Measurements from ENCODE around the gene CTCF.

Gene CTCF

GRCh38 chr16:67548265-67549126, 13.8 kb upstream of the CTCF start:
- no peak for DNase-seq (ENCODE audit: low read depth in 2 of 2)

- no peak for DNase-seq (ENCODE audit: low read depth in 2 of 2)
Observed at GRCh38 chr16:67549240-67549639, 13.1 kb upstream of the CTCF start.

- DNase-seq (ENCODE audit: low read depth in 2 of 2): no peak
Observed at GRCh38 chr16:67549936-67550335, 12.4 kb upstream of the CTCF start.

- no peak for DNase-seq (ENCODE audit: low read depth in 2 of 2)
Observed at GRCh38 chr16:67551091-67551490, 11.2 kb upstream of the CTCF start.

GRCh38 chr16:67551972-67552371, 10.4 kb upstream of the CTCF start:
- DNase-seq (ENCODE audit: low read depth in 2 of 2): no peak

- no peak for DNase-seq (ENCODE audit: low read depth in 2 of 2)
Observed at GRCh38 chr16:67552476-67552875, 9.8 kb upstream of the CTCF start.

GRCh38 chr16:67555795-67556212, 6.5 kb upstream of the CTCF start:
- DNase-seq (ENCODE audit: low read depth in 2 of 2): peak in 1 of 2 donors; percentile 12

GRCh38 chr16:67558859-67559258, 3.5 kb upstream of the CTCF start:
- DNase-seq (ENCODE audit: low read depth in 2 of 2): no peak

- no peak for DNase-seq (ENCODE audit: low read depth in 2 of 2)
Observed at GRCh38 chr16:67560827-67561342, 1.4 kb upstream of the CTCF start.

GRCh38 chr16:67561501-67561823, 864 bp upstream of the CTCF start:
- DNase-seq (ENCODE audit: low read depth in 2 of 2): no peak

GRCh38 chr16:67561824-67562525, 351 bp upstream of the CTCF start:
- DNase-seq (ENCODE audit: low read depth in 2 of 2): peak; percentile 95

- peak in 1 of 2 donors; percentile 18 for DNase-seq (ENCODE audit: low read depth in 2 of 2)
Observed at GRCh38 chr16:67562918-67563707, 787 bp downstream of the CTCF start.

- no peak for DNase-seq (ENCODE audit: low read depth in 2 of 2)
Observed at GRCh38 chr16:67563708-67564468, 1.6 kb downstream of the CTCF start.

- no peak for DNase-seq (ENCODE audit: low read depth in 2 of 2)
Observed at GRCh38 chr16:67565470-67566100, 3.3 kb downstream of the CTCF start.

GRCh38 chr16:67571464-67571863, 9.1 kb downstream of the CTCF start:
- DNase-seq (ENCODE audit: low read depth in 2 of 2): no peak

GRCh38 chr16:67571981-67572431, 9.7 kb downstream of the CTCF start:
- DNase-seq (ENCODE audit: low read depth in 2 of 2): no peak

GRCh38 chr16:67579686-67580085, 17.4 kb downstream of the CTCF start:
- no peak for DNase-seq (ENCODE audit: low read depth in 2 of 2)

GRCh38 chr16:67580202-67580601, 17.9 kb downstream of the CTCF start:
- no peak for DNase-seq (ENCODE audit: low read depth in 2 of 2)

- DNase-seq (ENCODE audit: low read depth in 2 of 2): no peak
Observed at GRCh38 chr16:67593288-67593687, 31.0 kb downstream of the CTCF start.

GRCh38 chr16:67593701-67594100, 31.4 kb downstream of the CTCF start:
- no peak for DNase-seq (ENCODE audit: low read depth in 2 of 2)

All from activated CD4-positive, alpha-beta T cell treated with anti-CD3 and anti-CD28 coated beads for 24 hours (primary cell).